Esophagus squamous epithelium (tissue), 5 donors: ENCODE data around the gene WNK2. TPM values are rescaled to one million over a fixed set of nuclear protein-coding genes. Genes with fewer than 3 reads are reported as not detected.

Experiments
- DNase-seq: peaks from one replicate; lab custom pipeline; 2025; lab: John Stamatoyannopoulos, UW
- H3K27ac ChIP-seq, 4 donors: fragments of 200-600 bp; sonication (generic); one replicate each; pipeline ENCODE4 v1.5.1; 2016 to 2019; ENCODE audit warnings: mild to moderate bottlenecking in 1 of 4
- H3K27me3 ChIP-seq, 4 donors: fragments of 200-600 bp; sonication (generic); 1 replicate in 3 of 4; 2 replicates in 1 of 4; pipeline versions ENCODE4 v1.5.1 to v1.6.0; 2017 to 2021; ENCODE audit warnings: antibody characterized with exemption in 1 of 4
- H3K36me3 ChIP-seq, 3 donors: fragments of 200-600 bp; sonication (generic); one replicate each; pipeline ENCODE4 v1.5.1; 2016 to 2019
- H3K4me1 ChIP-seq, 3 donors: fragments of 200-600 bp; sonication (generic); one replicate each; pipeline ENCODE4 v1.5.1; 2017 to 2019
- H3K4me3 ChIP-seq, 4 donors: fragments of 200-600 bp; sonication (generic); 1 replicate in 3 of 4; 2 replicates in 1 of 4; pipeline ENCODE4 v1.5.1; 2016 to 2019; ENCODE audit warnings: mild to moderate bottlenecking in 2 of 4, moderate library complexity in 1 of 4
- H3K9me3 ChIP-seq, 3 donors: fragments of 200-600 bp; sonication (generic); one replicate each; pipeline ENCODE4 v1.5.1; 2016 to 2019
- POLR2A ChIP-seq, 4 donors: fragments of 450-650 bp; IDR thresholded peaks; one replicate each; pipeline ENCODE4 v1.6.1; 2017; ENCODE audit warnings: antibody characterized with exemption in 4 of 4, mild to moderate bottlenecking in 4 of 4, moderate library complexity in 3 of 4
- WGBS, 2 donors: methylation state at CpG; one replicate each; pipeline ENCODE4 v1.1.5; 2018; 5-methylcytosine and 5-hydroxymethylcytosine counted together
- intact Hi-C: fragments of 100-400 bp; cut with DNase I; formaldehyde crosslinking; loops from one replicate; pipeline ENCODE4 v1.15.0; 2022
- total RNA-seq, 4 donors: library from RNA; depleted of rRNA; stranded (reverse); fragments of >200 nt; gene quantifications; one replicate each; pipeline ENCODE4 v1.1.0, GENCODE V29; 2016
- TF ChIP-seq, protein P1 (sequence below), 6 experiments: fragments of 450-650 bp in 4 of 6; fragments of 200-600 bp in 2 of 6; sonication (generic) in 2 of 6; IDR thresholded peaks; one replicate each; pipeline ENCODE4 v1.5.1; 2016 to 2019; ENCODE audit warnings: antibody characterized with exemption in 6 of 6, mild to moderate bottlenecking in 4 of 6, moderate library complexity in 4 of 6
- donor health status: DM: yes; HTN: yes; CAD: no.

WNK2 gene
- total RNA-seq, 4 donors from 2014 or later = 0.40 to 8.8 (median 5.2) TPM

DNA sequence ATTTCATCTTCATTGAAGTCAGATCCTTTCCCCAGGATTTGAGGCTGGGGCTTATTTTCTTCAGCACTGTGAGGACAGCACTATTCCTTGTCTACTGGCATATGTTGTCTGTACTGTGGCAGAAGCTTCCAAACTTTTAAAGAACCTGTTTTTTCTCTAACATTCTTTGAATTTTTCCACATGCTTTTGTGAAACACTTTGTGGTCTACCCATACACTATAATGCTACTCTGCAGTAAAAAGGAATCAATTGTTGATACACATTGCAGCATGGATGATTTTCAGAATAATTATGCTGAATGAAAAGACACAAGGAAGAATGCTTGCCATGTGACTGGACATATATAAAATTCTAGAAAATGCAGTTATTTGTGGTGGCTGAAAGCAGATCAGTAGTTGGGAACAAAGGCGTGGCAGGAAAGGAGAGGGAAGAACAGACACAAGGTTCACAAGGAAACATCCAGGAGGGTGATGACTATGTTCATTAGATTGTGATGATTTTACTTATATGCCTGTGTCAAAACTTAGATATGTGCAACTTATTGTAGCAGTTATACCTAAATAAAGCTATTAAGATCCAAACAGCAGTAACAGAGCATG is 96.8 kb downstream of the WNK2 start:
- H3K36me3 ChIP-seq = no peaks in the 10 kb centered on the region
- H3K4me1 ChIP-seq = no peaks in the 10 kb centered on the region
- no peak overlapping the region for H3K27ac ChIP-seq
- intact Hi-C loops = no loop called here
- no peak overlapping the region for H3K4me3 ChIP-seq
- peaks cover 0 to 3% (median 0%) of the 10 kb centered on the region in 4 donors for H3K27me3 ChIP-seq
- 89 to 100% methylated on average over 1 of the region's 1 CpG for WGBS, 2 donors
- TF ChIP-seq, protein P1, sequence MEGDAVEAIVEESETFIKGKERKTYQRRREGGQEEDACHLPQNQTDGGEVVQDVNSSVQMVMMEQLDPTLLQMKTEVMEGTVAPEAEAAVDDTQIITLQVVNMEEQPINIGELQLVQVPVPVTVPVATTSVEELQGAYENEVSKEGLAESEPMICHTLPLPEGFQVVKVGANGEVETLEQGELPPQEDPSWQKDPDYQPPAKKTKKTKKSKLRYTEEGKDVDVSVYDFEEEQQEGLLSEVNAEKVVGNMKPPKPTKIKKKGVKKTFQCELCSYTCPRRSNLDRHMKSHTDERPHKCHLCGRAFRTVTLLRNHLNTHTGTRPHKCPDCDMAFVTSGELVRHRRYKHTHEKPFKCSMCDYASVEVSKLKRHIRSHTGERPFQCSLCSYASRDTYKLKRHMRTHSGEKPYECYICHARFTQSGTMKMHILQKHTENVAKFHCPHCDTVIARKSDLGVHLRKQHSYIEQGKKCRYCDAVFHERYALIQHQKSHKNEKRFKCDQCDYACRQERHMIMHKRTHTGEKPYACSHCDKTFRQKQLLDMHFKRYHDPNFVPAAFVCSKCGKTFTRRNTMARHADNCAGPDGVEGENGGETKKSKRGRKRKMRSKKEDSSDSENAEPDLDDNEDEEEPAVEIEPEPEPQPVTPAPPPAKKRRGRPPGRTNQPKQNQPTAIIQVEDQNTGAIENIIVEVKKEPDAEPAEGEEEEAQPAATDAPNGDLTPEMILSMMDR (IDR thresholded peaks at IDR 0.05) = no peak
- TF ChIP-seq POLR2A (IDR thresholded peaks at IDR 0.05) = no peak
- no peaks in the 10 kb centered on the region for H3K9me3 ChIP-seq
- DNase-seq = no peak

GRCh38 chr9:93286252-93287188 is 102.6 kb downstream of the WNK2 start:
- intact Hi-C loops = no loop called here
- DNase-seq = no peak
- Histone ChIP-seq H3K36me3 (no peaks in the 10 kb centered on the region), H3K27me3 (peaks cover 0 to 30% (median 0%) of the 10 kb centered on the region in 4 donors), H3K4me1 (no peaks in the 10 kb centered on the region), H3K27ac (no peak overlapping the region), H3K9me3 (no peaks in the 10 kb centered on the region), H3K4me3 (no peak overlapping the region)
- 60 to 62% methylated on average over 6 of the region's 6 CpGs for WGBS, 2 donors
- TF ChIP-seq, protein P1 (IDR thresholded peaks at IDR 0.05) = no peak

GRCh38 chr9:93287189-93287552 is 103.2 kb downstream of the WNK2 start:
- no peaks in the 10 kb centered on the region for H3K4me1 ChIP-seq
- 69 to 70% methylated on average over 6 to 10 of the region's 10 CpGs for WGBS, 2 donors
- DNase-seq = no peak

GRCh38 chr9:93287593-93287992 is 103.7 kb downstream of the WNK2 start:
- H3K27ac ChIP-seq = no peak overlapping the region
- no peak for TF ChIP-seq POLR2A (IDR thresholded peaks at IDR 0.05)
- TF ChIP-seq, protein P1 (IDR thresholded peaks at IDR 0.05) = no peak
- 70 to 77% methylated on average over 4 to 5 of the region's 5 CpGs for WGBS, 2 donors

More at GRCh38 chr9:93287189-93287552, 103.2 kb downstream of the WNK2 start:
- Histone ChIP-seq H3K27me3 (peaks cover 0 to 30% (median 0%) of the 10 kb centered on the region in 4 donors), H3K27ac (no peak overlapping the region), H3K36me3 (no peaks in the 10 kb centered on the region), H3K9me3 (no peaks in the 10 kb centered on the region), H3K4me3 (no peak overlapping the region)
- intact Hi-C loops = no loop called here
- TF ChIP-seq, protein P1 (IDR thresholded peaks at IDR 0.05) = no peak
- no peak for TF ChIP-seq POLR2A (IDR thresholded peaks at IDR 0.05)

GRCh38 chr9:93288341-93288740 is 104.4 kb downstream of the WNK2 start:
- WGBS, 2 donors = 72 to 77% methylated on average over 5 to 7 of the region's 8 CpGs
- DNase-seq = no peak

More at GRCh38 chr9:93287593-93287992, 103.7 kb downstream of the WNK2 start:
- Histone ChIP-seq H3K9me3 (no peaks in the 10 kb centered on the region), H3K4me3 (no peak overlapping the region), H3K36me3 (no peaks in the 10 kb centered on the region), H3K4me1 (no peaks in the 10 kb centered on the region), H3K27me3 (peaks cover 0 to 29% (median 0%) of the 10 kb centered on the region in 4 donors)
- no peak for DNase-seq
- intact Hi-C loops = no loop called here

More at GRCh38 chr9:93288341-93288740, 104.4 kb downstream of the WNK2 start:
- H3K36me3 ChIP-seq = no peaks in the 10 kb centered on the region
- no peaks in the 10 kb centered on the region for H3K9me3 ChIP-seq
- no peaks in the 10 kb centered on the region for H3K4me1 ChIP-seq
- H3K27me3 ChIP-seq = peaks cover 0 to 27% (median 0%) of the 10 kb centered on the region in 4 donors
- H3K27ac ChIP-seq = no peak overlapping the region
- intact Hi-C loops = no loop called here
- H3K4me3 ChIP-seq = no peak overlapping the region
- no peak for TF ChIP-seq POLR2A (IDR thresholded peaks at IDR 0.05)
- TF ChIP-seq, protein P1 (IDR thresholded peaks at IDR 0.05) = no peak
